GM19193 (cell line): ENCODE data around the gene POLH.

Experiments used
- POLR2A ChIP-seq: IDR thresholded peaks from 4 replicates; pipeline ENCODE4 v1.6.1; 2011; ENCODE audit not compliant: insufficient read depth, insufficient read length; ENCODE audit errors: extremely low read depth

Gene POLH

DNA sequence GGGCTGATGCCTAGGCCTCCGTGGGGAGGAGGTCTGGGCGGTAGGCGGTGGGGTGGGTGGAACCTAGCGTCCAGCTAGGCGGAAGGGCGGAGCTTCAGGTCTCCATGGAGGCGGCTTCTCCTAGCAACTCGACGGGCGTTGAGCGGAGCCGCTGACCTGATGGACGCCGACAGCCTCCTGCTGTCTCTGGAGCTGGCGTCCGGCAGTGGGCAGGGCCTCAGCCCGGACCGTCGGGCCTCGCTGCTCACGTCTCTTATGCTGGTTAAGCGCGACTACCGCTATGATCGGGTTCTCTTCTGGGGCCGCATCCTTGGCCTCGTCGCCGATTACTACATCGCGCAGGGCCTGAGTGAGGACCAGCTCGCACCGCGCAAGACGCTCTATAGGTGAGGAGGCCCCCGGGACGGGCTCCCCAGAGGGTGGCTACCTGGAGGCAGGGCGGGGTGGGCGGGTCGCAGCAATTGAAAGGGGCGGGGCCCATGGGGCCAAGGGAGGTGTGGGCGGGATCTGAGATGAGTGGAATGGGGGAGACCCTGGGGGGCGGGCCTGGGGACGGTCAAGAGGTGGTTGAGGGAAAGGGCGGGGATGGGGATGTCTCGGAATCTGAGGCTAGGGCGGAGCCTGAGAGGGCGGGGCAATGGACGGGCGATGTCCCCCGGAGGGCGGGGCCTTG, 69.1 kb downstream of the POLH start, which contains the start of gene RSPH9:
TSS of gene RSPH9 (plus strand) at position 97 of the 673 bp plus-strand sequence. CDS start at position 160, 63 bp downstream.
- TF ChIP-seq POLR2A: no peak

GRCh38 chr6:43645613-43645964, 69.6 kb downstream of the POLH start:
- TF ChIP-seq POLR2A: no peak

DNA sequence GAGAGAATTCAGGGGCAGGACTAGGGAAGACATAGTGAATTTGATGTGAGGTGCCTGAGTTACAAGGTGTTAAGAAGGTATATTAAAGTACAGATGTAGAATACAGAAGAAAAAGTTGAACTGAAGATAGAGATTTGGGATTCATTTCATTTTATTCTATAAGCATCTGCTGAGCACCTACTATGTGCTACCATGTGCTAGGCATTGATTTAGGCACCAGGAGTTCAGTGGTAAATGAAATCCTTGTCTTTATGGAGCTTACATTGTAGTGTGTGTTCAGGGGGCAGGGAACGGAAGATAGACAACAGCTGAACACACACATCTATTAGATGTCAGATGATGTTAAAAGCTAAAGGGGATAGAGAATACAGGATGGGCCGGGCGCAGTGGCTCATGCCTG, 71.6 kb downstream of the POLH start:
- TF ChIP-seq POLR2A: no peak

DNA sequence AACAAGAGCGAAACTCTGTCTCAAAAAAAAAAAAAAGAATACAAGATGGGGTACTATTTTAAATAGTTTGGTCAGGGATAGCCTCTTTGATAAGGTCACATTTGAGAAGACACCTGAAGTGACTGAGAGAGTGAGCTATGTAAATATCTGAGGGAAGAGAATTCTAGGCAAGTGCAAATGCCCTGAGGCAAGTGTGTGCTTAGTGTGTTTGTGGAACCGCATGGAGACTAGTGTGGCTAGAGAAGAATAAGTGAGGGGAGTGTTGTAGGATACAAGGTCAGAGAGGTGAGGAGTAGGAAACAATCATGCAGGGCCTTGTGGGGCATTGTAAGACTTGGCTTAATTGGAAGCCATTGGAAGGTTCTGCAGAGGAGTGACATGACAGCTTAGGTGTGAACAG, 72.3 kb downstream of the POLH start:
- no peak for TF ChIP-seq POLR2A

- no peak for TF ChIP-seq POLR2A
Measured at GRCh38 chr6:43657221-43657802, 81.3 kb downstream of the POLH start.

DNA sequence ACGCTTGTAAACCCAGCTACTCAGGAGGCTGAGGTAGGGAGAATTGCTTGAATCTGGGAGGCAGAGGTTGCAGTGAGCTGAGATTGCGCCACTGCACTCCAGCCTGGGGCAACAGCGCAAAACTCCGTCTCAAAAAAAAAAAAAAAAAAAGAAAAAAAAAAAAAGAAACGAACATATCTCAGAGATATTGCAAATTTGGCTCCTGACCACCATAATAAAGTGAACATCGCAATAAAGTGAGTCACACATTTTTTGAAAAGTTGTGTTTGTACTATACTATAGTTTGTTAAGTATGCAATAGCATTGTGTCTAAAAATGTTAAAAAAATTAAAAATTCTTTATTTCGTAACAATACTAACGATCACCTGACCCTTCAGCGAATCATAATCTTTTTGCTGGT, 82.2 kb downstream of the POLH start:
- TF ChIP-seq POLR2A: no peak
